GM18505 (cell line): Measurements from ENCODE around the gene SLC25A3.
A peak's percentile ranks its signal among the peaks of the same experiment; 100 is the strongest.
"Not testable (repeated sequence)": the region's sequence is repeated elsewhere in the genome, so short reads cannot be mapped to it uniquely, and the experiment has no call there.

Source experiments
- ATAC-seq: cut with Tn5 transposase; IDR thresholded peaks from one replicate; pipeline ENCODE4 v1.9.1; 2021; ENCODE audit not compliant: unreplicated experiment
- POLR2A ChIP-seq: IDR thresholded peaks from 4 replicates; pipeline ENCODE4 v1.6.1; 2011; ENCODE audit warnings: borderline replicate concordance; ENCODE audit not compliant: insufficient read depth, insufficient read length; ENCODE audit errors: extremely low read depth

Gene SLC25A3

DNA sequence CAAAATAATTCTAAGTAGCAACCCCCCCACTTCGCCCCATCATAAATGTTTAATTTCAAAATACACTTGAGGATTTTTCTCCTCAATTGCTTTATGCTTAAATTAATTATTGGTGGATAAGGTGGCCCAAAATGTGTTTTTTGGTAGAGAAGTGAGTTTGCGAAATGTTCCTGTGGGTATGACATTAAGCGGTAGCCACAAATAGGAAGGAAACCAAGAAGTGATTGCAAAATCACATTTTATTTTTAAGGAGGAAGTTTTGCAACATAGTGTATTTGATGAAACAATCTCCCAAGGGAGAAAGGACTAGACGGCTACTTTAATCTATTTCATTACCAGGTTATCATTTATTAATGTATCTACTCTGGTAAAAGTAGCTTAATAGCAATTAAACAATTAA is 25.5 kb downstream of the SLC25A3 start:
- no peak for ATAC-seq
- no peak for TF ChIP-seq POLR2A

DNA sequence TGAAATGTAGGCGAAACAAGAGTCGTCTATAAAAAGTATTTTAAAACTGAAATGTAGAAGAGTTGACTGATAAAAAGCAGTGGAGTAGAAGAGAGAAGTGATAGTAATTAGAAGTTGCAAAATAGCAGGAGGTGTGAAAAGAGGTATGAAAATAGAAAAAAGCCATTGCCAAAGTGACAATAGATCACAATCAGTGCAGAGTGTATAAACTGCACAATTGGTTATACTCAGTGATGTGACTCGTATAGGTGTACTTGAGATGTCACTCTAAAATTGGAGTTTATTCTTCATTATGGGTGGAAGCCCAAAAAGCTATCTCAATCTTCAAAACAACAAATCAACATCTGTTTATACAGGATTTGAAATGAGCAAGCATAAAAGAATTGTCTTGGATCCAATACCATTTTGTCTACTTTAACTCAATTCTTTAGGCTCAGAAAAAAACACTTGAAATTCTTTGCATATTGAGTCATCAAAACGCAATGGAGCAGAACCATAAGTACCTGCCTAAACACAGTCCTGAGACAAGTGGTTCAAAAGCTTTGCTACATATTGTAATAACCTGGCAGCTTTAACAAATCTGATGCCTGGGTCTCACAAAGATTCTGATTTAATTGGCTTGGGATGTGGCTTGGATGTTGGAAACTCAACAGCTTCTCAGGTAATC is 42.3 kb downstream of the SLC25A3 start:
- TF ChIP-seq POLR2A, result no peak
- peak; percentile 89 for ATAC-seq

DNA sequence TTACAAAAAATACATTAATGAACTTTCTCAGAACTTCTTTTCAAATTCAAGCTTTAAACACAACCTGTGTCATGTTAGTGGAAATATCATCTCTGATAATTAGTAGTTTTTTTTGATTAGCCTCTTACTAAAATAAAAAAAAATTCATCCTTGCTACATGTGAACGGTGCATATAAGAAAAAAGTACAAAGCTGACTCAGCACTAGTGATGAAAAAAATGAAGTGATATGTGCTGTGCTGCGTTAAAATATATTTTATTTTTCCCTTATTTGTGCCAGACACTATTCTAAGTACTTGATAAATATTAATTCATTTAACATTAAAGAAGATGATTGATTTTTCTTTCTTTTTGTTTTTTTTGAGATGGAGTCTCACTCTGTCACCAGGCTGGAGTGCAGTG is 43.6 kb downstream of the SLC25A3 start:
- TF ChIP-seq POLR2A, result no peak
- ATAC-seq, result no peak

DNA sequence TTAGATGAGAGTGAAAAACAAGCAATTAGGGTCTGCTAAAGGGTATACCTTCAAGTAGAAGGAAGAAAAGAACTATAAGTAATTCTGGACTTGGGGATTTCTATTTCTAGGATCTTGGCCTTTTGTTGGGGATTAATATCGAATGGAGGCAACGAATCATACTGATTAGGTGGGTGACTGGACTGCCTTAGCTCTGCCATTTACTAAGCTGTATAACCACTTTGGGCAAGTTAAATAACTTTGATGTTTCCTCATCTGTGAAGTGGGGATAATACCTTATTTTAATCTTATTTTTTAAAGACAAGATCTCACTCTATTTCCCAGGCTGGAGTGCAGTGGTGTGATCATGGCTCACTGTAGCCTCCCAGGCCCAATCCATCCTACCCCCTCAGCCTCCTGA is 44.5 kb downstream of the SLC25A3 start:
- TF ChIP-seq POLR2A, result no peak
- ATAC-seq, result no peak

DNA sequence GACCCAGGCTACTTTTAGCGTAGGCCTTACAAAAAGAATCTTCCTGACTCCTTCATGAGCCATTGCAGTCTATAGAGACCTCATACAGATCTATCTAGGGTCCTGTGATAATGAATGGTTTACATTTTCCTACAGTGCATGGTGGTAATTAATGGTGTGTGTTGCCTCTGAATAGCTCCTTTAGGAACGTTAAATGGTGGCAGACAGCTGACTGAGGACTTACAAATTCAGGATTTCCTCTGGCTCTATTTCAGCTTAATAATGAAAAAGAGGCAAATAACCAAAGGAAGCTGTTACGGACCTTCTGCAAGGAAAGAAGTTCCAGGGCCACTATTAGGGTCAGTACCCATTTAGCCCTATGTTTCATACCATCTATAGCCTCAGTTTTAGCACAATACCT is 46.0 kb downstream of the SLC25A3 start:
- no peak for TF ChIP-seq POLR2A
- ATAC-seq, result no peak

DNA sequence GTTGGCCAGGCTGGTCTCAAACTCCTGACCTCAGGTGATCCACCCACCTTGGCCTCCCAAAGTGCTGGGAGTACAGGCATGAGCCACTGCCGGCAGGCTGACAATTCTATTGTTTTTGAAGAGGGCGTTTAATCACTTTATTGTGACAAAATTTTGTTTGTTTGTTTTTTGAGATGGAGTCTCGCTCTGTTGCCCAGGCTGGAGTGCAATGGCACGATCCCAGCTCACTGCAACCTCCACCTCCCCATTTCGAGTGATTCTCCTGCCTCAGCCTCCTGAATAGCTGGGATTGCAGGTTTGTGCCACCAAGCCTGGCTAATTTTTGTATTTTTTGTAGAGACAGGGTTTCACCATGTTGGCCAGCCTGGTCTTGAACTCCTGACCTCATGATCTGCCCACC is 49.3 kb downstream of the SLC25A3 start:
- ATAC-seq, result not testable (repeated sequence)

DNA sequence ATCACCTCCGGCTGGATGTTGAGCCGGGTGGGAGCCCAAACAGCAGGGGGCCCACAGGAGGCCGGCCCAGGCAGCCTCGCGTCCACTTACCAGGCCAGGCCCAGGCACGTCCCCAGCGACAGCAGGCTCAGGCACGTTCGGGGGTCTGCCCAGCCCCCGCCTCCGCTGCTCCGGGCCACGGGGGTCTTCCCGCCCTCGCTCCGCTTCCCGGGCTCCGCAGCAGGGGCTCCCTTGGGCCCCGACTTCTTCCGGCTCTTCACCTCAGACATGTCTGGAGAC is 50.9 kb downstream of the SLC25A3 start:
- no peak for TF ChIP-seq POLR2A
- ATAC-seq, result peak; percentile 14

DNA sequence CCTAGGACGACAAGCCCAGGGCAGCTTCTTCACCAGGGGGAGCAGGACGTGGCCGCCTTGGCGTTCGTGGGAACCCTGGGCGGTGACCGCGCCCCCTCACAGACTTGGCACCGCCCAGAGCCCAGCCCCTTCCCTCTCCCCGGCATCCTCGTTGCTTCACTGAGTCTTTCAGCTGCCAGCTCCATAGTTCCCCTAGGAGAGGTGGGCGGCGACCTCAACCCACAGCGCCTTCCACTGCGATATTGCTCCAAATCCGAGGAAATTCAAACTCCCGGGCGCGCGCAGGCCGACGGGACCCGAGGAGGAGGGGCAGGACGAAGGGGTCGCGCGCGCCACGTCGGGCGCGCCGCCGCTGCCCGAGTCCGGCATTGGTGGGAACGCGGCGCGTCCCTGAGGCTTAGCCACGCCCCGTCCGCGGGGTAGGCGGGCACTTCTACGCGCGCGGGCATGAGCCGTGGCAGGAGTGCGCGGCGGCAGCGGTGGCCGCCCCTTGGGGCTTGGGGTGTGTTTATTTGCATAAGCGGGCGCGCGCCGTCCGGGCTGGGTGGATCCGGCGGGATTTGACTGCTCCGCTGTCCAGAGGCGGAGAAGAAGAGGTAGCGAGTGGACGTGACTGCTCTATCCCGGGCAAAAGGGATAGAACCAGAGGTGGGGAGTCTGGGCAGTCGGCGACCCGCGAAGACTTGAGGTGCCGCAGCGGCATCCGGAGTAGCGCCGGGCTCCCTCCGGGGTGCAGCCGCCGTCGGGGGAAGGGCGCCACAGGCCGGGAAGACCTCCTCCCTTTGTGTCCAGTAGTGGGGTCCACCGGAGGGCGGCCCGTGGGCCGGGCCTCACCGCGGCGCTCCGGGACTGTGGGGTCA is 51.5 kb downstream of the SLC25A3 start, which contains the start of the genes APAF1 and IKBIP:
APAF1 (plus strand) TSS at position 579 of the 860 bp plus-strand sequence. CDS start 3,070 bp downstream, outside the sequence.
IKBIP (minus strand) TSS at position 77 of the 860 bp plus-strand sequence. CDS start 87 bp downstream, outside the sequence.
- peak; percentile 90 for ATAC-seq
- peak; percentile 90 for TF ChIP-seq POLR2A

DNA sequence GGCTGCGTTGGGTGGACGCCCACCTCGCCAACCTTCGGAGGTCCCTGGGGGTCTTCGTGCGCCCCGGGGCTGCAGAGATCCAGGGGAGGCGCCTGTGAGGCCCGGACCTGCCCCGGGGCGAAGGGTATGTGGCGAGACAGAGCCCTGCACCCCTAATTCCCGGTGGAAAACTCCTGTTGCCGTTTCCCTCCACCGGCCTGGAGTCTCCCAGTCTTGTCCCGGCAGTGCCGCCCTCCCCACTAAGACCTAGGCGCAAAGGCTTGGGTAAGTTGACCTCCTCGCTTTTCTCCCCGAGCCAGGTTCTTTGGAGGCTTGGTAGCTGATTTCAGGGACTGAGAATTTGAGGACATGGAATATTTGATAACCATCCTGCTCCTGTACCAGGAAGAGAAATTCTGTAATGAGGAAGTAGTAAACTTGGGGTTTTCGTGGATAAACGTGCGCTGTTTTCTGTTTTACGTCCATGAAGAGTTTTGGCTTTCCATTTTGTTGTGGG is 52.1 kb downstream of the SLC25A3 start:
- peak; percentile 3 for ATAC-seq
- TF ChIP-seq POLR2A, result no peak

DNA sequence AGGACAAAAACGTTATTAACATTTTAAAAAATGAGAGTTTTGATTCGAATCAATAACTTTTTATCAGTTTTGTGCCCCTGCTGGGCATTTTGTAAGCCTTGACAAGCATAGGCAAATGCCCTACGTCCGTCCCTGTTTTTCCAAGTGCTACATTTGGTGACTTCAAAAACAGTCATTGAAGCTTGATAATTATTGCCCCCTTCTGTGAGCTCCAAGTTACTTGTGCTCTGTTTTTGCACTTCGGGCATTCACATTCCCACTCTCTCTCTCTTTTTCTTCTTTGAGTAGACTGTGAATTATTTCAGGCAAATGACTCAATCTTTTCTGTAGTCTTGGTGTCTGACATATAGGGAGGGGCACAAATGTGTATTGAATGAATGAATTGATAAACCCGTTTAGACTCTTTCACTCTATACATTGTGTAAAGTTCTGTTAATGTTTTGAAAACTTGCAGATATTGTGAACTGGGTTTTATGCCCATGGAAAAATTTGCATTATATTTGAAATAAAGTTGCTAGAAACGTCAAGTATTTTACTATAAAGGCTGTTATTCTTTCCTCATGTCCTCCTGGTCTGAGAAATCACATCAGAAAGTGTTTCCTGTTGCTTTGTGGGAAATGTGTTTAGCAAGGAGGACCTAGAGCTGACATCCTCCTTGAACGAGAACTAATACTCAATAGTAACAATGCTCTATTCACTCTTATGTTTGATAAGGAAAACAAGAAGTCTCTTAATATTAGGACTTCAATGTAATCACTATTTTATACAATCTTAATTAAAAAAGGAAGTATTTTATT is 53.0 kb downstream of the SLC25A3 start:
- TF ChIP-seq POLR2A, result no peak
- no peak for ATAC-seq

DNA sequence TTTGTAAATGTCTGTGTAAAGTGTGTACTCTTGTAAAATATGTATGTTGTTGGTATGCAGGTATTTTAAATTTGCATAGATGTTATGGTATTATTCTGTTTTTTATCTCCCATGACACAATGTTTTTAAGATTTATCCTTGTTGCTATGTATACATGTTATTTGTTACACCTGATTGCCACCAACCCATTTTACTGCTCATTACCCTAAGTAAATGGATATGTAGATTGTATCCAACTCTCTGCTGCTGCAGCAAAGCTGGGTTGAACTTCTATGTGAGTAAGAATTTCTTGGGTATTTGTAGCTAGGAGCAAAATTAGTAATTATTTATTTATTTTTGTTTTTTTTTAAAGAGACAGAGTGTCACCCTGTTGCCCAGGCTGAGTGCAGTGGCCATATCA is 57.8 kb downstream of the SLC25A3 start:
- no peak for ATAC-seq
- TF ChIP-seq POLR2A, result no peak

DNA sequence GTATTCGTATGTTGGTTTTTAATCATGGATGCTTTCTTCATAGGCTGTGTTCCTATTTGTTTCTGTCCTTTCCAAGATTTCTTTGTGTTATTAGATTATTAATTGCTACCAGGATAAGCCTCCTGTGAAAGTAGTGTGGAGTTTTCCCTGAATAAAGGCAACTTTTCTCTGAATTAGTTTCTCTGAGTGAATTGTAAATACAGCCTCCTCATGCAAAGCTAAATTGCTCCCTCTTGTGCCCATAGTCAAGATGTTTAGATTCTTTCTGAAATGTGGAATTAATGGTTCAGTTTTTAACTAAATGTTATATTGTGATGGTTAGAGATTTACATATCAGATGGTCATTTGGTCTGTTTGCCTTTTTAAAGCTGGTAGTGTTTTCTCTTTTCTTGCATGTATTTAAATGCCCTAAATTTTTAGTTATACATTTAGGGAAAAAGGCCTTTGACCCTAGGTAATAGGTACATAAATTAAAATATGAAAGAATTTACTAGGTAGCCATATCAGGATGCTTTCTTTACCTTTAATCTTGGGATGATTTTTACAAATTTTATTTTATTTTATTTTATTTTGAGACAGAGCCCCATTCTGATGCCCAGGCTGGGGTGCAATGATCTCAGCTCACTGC is 60.5 kb downstream of the SLC25A3 start:
- ATAC-seq, result no peak
- no peak for TF ChIP-seq POLR2A
